OCI-LY7 (cell line): ENCODE results near the gene SPATA18. TPM values are rescaled to one million over a fixed set of nuclear protein-coding genes. Genes with fewer than 3 reads are reported as not detected.

ENCODE experiments used
- BruUV-seq: library from RNA; stranded (reverse); fragments of 400-500 nt; replicated peaks from 2 replicates; lab custom pipeline; 2021; lab: Mats Ljungman, UMichigan
- CTCF ChIA-PET: fragments of 300-600 bp; sonication (Branson Sonifier 250); formaldehyde crosslinking; loops from one replicate; lab custom pipeline; 2022; ENCODE audit warnings: antibody characterized with exemption; ENCODE audit not compliant: unreplicated experiment; lab: Charles Lee
- POLR2A ChIA-PET: fragments of 300-600 bp; sonication (Branson Sonifier 250); formaldehyde crosslinking; loops from one replicate; lab custom pipeline; 2022; ENCODE audit warnings: antibody characterized with exemption; lab: Charles Lee
- DNase-seq: peaks from one replicate; pipeline ENCODE4 v3.0.0-alpha.2; 2015; ENCODE audit warnings: low spot score
- H2AFZ ChIP-seq: fragments of 200-600 bp; sonication (generic), shearing (Covaris generic); 2 replicates; pipeline ENCODE4 v1.6.1; 2014; ENCODE audit warnings: mild to moderate bottlenecking, antibody characterized with exemption, low read length, moderate library complexity
- H3K27ac ChIP-seq: fragments of 200-600 bp; sonication (generic); 2 replicates; pipeline ENCODE4 v1.5.1; 2014; ENCODE audit warnings: mixed run types, low read depth, mild to moderate bottlenecking, moderate library complexity, low read length, inconsistent platforms; ENCODE audit not compliant: poor library complexity, severe bottlenecking
- H3K36me3 ChIP-seq: fragments of 200-600 bp; sonication (generic); 2 replicates; pipeline ENCODE4 v1.6.1; 2014; ENCODE audit warnings: mild to moderate bottlenecking, antibody characterized with exemption, low read length, moderate library complexity, mixed read lengths; ENCODE audit not compliant: insufficient read depth
- H3K4me1 ChIP-seq: fragments of 200-600 bp; sonication (generic); 2 replicates; pipeline ENCODE4 v1.5.1; 2014; ENCODE audit warnings: mild to moderate bottlenecking, low read length; ENCODE audit not compliant: insufficient read depth, poor library complexity, severe bottlenecking
- H3K4me2 ChIP-seq: fragments of 200-600 bp; sonication (generic); 2 replicates; pipeline ENCODE4 v1.6.1; 2014; ENCODE audit warnings: mild to moderate bottlenecking, low read length
- H3K4me3 ChIP-seq: fragments of 200-600 bp; sonication (generic); 2 replicates; pipeline ENCODE4 v1.5.1; 2014; ENCODE audit warnings: mild to moderate bottlenecking, low read depth, low read length; ENCODE audit not compliant: poor library complexity, severe bottlenecking
- H3K79me2 ChIP-seq: fragments of 200-600 bp; sonication (generic); 2 replicates; pipeline ENCODE4 v1.6.1; 2016; ENCODE audit warnings: low read depth, mild to moderate bottlenecking, low read length, moderate library complexity, mixed read lengths; ENCODE audit not compliant: insufficient read depth
- H3K9me2 ChIP-seq: fragments of 200-600 bp; sonication (generic); 2 replicates; pipeline ENCODE4 v1.6.1; 2016; ENCODE audit warnings: mild to moderate bottlenecking, low read length, mixed read lengths; ENCODE audit not compliant: insufficient read depth
- H3K9me3 ChIP-seq: fragments of 200-600 bp; sonication (generic); 2 replicates; pipeline ENCODE4 v1.6.1; 2014; ENCODE audit warnings: mild to moderate bottlenecking, mixed run types, low read length, mixed read lengths
- H4K20me1 ChIP-seq: fragments of 200-600 bp; sonication (generic); 2 replicates; pipeline ENCODE4 v1.6.1; 2014; ENCODE audit warnings: mild to moderate bottlenecking, antibody characterized with exemption, low read length, moderate library complexity, mixed read lengths; ENCODE audit not compliant: insufficient read depth
- CTCF ChIP-seq: fragments of 200-600 bp; sonication (generic); conservative IDR thresholded peaks from 2 replicates; pipeline ENCODE4 v1.5.1; 2014; ENCODE audit warnings: mild to moderate bottlenecking, antibody characterized with exemption, low read length, moderate library complexity, mixed read lengths
- EZH2phosphoT487 ChIP-seq: fragments of 200-600 bp; sonication (generic); IDR thresholded peaks from 2 replicates; pipeline ENCODE4 v1.6.1; 2018; ENCODE audit warnings: low read depth, borderline replicate concordance, mild to moderate bottlenecking, mixed run types, antibody characterized with exemption, low read length, moderate library complexity, mixed read lengths
- intact Hi-C: fragments of 100-400 bp; cut with micrococcal nuclease; formaldehyde crosslinking; loops from one replicate; pipeline ENCODE4 v1.10.0; 2022; ENCODE audit not compliant: unreplicated experiment
- total RNA-seq, 2 experiments: library from RNA; depleted of rRNA in 1 of 2; stranded (reverse); fragments of >200 nt in 1 of 2; shearing (Covaris generic) in 1 of 2; gene quantifications; 2 replicates each; pipeline ENCODE4 v1.2.3, GENCODE V29; 2014 to 2022

The SPATA18 gene
- total RNA-seq, 2 experiments from 2014 or later = not detected

DNA sequence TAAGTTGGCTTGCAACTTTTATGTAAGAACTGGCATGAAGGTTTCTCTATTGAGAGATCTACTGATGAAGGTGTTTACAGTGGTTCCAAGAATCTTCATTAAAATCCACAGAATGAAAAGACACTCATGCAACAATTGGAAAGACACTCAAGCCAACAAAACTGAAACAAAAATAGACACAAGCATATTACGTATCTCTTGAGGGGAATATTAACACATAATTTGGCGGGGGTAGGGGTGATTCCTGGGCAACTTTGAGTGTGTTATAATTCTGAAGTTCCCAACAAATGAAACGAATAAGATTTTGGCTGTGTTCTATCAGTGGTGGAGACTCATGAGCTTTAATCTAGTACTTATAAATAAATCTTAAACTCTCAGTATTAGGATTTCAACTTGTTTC is 75.1 kb downstream of the SPATA18 start:
- Histone ChIP-seq H3K4me3 (no peak overlapping the region), H3K9me2 (no peaks in the 10 kb centered on the region), H3K9me3 (no peaks in the 10 kb centered on the region), H4K20me1 (no peaks in the 10 kb centered on the region), H2AFZ (no peak overlapping the region), H3K4me2 (no peak overlapping the region), H3K79me2 (no peaks in the 10 kb centered on the region), H3K36me3 (no peaks in the 10 kb centered on the region), H3K4me1 (no peaks in the 10 kb centered on the region), H3K27ac (no peak overlapping the region)
- TF ChIP-seq CTCF (no peak), EZH2phosphoT487 (no peak)
- ChIA-PET POLR2A (interaction anchor here (1.1 to 1.3 kb wide), 2 partner anchors 9 to 18 kb away, joined by 3 read pairs; no protein-coding TSS in a partner anchor), CTCF (no interaction called here)
- no peak for DNase-seq
- intact Hi-C loops = no loop called here
- BruUV-seq = no TSS peak

DNA sequence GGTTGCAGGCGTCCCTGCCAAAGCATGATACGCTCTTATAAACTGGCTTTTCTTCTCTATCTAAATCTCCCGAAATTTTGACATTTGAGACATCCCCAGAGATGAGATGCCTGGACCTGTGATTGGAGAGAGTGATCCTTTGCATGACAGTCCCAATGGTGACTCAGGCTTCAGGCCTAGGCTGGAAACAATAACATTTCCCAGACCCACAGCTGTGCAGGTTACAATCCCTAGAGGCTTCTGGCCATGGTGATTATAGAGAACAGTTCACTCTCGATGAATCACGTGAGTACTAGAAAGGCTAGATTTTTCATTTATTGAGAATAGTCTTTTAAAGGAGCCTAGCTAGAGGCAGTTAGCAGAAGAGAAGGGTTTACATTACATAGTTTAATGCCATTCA is 75.9 kb downstream of the SPATA18 start:
- DNase-seq = no peak
- Histone ChIP-seq H3K9me2 (no peaks in the 10 kb centered on the region), H4K20me1 (no peaks in the 10 kb centered on the region), H3K79me2 (no peaks in the 10 kb centered on the region), H3K27ac (no peak overlapping the region), H3K9me3 (no peaks in the 10 kb centered on the region), H3K4me2 (no peak overlapping the region), H2AFZ (no peak overlapping the region), H3K36me3 (no peaks in the 10 kb centered on the region), H3K4me1 (no peaks in the 10 kb centered on the region), H3K4me3 (no peak overlapping the region)
- BruUV-seq = no TSS peak
- no peak for TF ChIP-seq CTCF
- no peak for TF ChIP-seq EZH2phosphoT487
- POLR2A ChIA-PET = no interaction called here
- intact Hi-C loops = no loop called here
- CTCF ChIA-PET = no interaction called here

DNA sequence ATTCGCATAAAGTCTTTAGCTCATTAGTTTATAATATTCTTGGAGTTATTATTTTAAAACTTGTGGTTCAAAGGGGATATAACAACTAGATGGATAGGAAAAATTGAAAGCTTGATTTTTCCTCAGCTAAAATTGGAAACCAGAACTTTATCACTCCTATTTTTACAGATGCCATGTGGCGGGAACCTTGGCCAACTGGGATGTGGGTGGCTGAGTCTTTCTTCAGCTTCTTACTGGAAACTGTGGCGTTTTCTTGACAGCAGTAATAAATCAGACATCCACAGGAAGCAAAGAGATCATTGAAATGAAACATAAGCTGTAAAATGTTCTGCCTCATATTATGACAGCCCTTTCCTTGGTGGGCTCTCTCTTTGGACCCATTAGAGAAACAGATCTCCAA is 84.1 kb downstream of the SPATA18 start:
- CTCF ChIA-PET = no interaction called here
- intact Hi-C loops = no loop called here
- H3K4me2 ChIP-seq = no peak overlapping the region
- H3K9me2 ChIP-seq = no peaks in the 10 kb centered on the region
- BruUV-seq = no TSS peak
- no peaks in the 10 kb centered on the region for H3K4me1 ChIP-seq
- DNase-seq = no peak
- H3K27ac ChIP-seq = no peak overlapping the region
- H2AFZ ChIP-seq = no peak overlapping the region
- TF ChIP-seq EZH2phosphoT487 (no peak), CTCF (no peak)
- H3K9me3 ChIP-seq = no peaks in the 10 kb centered on the region
- no peak overlapping the region for H3K4me3 ChIP-seq
- H4K20me1 ChIP-seq = no peaks in the 10 kb centered on the region
- no peaks in the 10 kb centered on the region for H3K36me3 ChIP-seq
- POLR2A ChIA-PET = interaction anchor here (0.8 to 1.1 kb wide), 2 partner anchors 9 to 16 kb away, joined by 3 read pairs; no protein-coding TSS in a partner anchor
- no peaks in the 10 kb centered on the region for H3K79me2 ChIP-seq
